ENCODE measurements around the gene ADAMTS12.

The ADAMTS12 gene

GRCh38 chr5:33755231-33755630 is 136.6 kb downstream of the ADAMTS12 start:
- no peak for DNase-seq

- DNase-seq = no peak
Observed at GRCh38 chr5:33753704-33754103, 138.1 kb downstream of the ADAMTS12 start.

- no peak for DNase-seq
Observed at GRCh38 chr5:33748754-33749153, 143.0 kb downstream of the ADAMTS12 start.

- DNase-seq = no peak
Observed at GRCh38 chr5:33745101-33745770, 146.6 kb downstream of the ADAMTS12 start.

- DNase-seq = no peak
Observed at GRCh38 chr5:33743099-33743498, 148.7 kb downstream of the ADAMTS12 start.

- no peak for DNase-seq
Observed at GRCh38 chr5:33742181-33742580, 149.6 kb downstream of the ADAMTS12 start.

GRCh38 chr5:33738967-33739366 is 152.8 kb downstream of the ADAMTS12 start:
- DNase-seq = no peak

GRCh38 chr5:33738097-33738496 is 153.7 kb downstream of the ADAMTS12 start:
- no peak for DNase-seq

GRCh38 chr5:33737697-33738096 is 154.1 kb downstream of the ADAMTS12 start:
- no peak for DNase-seq

GRCh38 chr5:33737284-33737683 is 154.5 kb downstream of the ADAMTS12 start:
- DNase-seq = no peak

GRCh38 chr5:33736510-33736909 is 155.3 kb downstream of the ADAMTS12 start:
- no peak for DNase-seq

- no peak for DNase-seq
Observed at GRCh38 chr5:33735072-33735471, 156.7 kb downstream of the ADAMTS12 start.

GRCh38 chr5:33734537-33734936 is 157.3 kb downstream of the ADAMTS12 start:
- DNase-seq = no peak

- DNase-seq = no peak
Observed at GRCh38 chr5:33733225-33733624, 158.6 kb downstream of the ADAMTS12 start.

- no peak for DNase-seq
Observed at GRCh38 chr5:33726422-33727165, 165.2 kb downstream of the ADAMTS12 start.

GRCh38 chr5:33725806-33726205 is 166.0 kb downstream of the ADAMTS12 start:
- DNase-seq = no peak

- DNase-seq = no peak
Observed at GRCh38 chr5:33721491-33722200, 170.1 kb downstream of the ADAMTS12 start.

GRCh38 chr5:33720176-33720575 is 171.6 kb downstream of the ADAMTS12 start:
- DNase-seq = no peak

GRCh38 chr5:33719769-33720168 is 172.0 kb downstream of the ADAMTS12 start:
- DNase-seq = no peak

GRCh38 chr5:33715661-33716060 is 176.1 kb downstream of the ADAMTS12 start:
- no peak for DNase-seq

- DNase-seq = peak in 1 of 2 donors; percentile 31
Observed at GRCh38 chr5:33713136-33713765, 178.5 kb downstream of the ADAMTS12 start.

- DNase-seq = no peak
Observed at GRCh38 chr5:33712664-33713063, 179.1 kb downstream of the ADAMTS12 start.

- DNase-seq = no peak
Observed at GRCh38 chr5:33711094-33711679, 180.6 kb downstream of the ADAMTS12 start.

Measured in inflammatory macrophage (primary cell).